GM12874 (cell line): ENCODE data around the gene PSME4.

Experiments used
- CTCF ChIP-seq: IDR thresholded peaks from 2 replicates; pipeline ENCODE4 v1.5.1; 2011; ENCODE audit warnings: low read depth, mild to moderate bottlenecking, control low read depth, low read length, moderate library complexity; ENCODE audit not compliant: insufficient read depth

Gene PSME4

DNA sequence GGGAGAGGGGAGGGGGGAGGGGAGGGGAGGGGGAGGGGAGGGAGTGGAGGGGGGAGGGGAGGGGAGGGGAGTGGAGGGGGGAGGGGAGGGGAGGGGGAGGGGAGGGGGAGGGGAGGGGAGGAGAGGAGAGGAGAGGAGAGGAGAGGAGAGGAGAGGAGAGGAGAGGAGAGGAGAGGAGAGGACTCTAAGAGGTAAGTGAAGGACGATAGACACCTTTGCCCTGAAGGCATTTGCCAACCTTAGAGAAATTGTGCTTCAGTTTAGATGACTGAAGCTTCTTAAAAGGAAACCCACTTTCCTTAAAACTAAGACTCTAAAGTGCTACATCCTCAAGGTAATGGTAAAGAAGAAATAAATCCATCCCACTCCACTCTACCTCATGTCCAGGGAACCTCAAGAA, 130.2 kb downstream of the PSME4 start:
- no peak for TF ChIP-seq CTCF

GRCh38 chr2:53829273-53829979, 141.4 kb downstream of the PSME4 start:
- no peak for TF ChIP-seq CTCF

DNA sequence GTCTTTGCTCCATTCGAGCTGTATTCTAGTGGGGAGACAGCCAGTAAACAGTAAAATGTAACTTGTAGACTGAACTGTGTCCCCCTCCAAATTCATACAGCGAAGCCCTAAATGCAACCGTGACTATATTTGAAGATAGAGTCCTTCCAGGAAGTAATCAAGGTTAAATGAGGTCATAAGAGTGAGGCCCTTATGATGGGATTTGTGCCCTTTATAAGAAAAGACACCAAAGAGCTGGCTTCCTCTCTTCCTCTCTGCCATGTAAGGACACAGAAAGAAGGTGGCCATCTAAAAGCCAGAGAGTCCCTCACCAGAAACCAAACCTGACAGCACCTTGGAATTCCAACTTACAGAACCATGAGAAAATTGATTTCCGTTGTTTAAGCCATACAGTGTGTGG, 142.5 kb downstream of the PSME4 start:
- no peak for TF ChIP-seq CTCF

DNA sequence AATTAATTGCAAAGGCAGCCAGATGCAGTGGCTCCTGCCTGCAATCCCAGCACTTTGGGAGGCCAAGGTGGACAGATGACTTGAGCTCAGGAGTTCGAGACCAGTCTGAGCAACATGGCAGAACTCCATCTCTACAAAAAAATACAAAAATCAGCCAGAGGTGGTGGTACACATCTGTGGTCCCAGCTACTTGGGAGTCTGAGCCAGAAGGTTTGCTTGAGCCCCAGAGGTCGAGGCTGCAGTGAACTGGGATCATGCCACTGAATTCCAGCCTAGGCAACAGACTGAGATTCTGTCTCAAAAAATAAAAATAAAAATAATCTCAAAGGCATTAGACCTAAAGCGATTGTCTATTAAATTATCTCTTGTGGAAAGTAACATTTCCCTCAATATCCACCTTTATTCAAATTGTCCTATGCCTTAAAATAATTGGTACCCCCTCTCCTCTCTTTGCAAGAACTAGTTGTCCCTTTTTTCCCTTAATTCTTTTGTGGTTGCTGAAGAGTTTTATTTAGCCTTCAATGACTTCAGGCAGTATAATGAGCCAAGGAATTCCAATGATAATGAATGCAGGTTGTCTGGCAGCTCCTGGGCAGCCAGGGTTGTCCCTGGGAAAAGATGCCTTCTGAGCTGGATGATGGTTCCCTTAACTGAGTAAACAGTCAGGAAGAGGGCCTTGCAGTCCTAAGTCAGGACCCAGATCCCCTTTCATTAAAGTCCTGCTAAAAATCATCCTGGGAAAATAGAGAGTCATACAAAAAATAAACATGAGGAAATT, 143.2 kb downstream of the PSME4 start:
- no peak for TF ChIP-seq CTCF

- TF ChIP-seq CTCF, result no peak
Observed at GRCh38 chr2:53826587-53827397, 144.0 kb downstream of the PSME4 start.

DNA sequence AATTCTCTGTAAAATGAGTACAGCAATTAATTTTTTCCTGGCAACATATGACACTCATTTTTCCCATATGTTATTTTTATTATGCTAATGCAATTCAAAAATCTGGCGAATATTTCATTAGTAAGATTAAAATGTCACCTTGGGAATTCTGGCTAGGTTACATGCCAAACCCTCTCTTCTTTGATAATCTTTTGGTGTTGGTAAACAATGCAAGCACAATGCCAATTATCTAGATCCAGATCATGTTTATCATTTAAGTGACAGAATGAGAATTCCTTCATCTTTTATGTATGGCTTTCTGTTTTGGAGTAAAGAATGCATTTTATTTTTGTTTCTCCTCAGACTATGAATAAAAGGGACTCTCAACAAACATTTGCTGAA, 144.8 kb downstream of the PSME4 start:
- TF ChIP-seq CTCF, result no peak

- 0 out of 2 replicates have a peak, but pooled peaks have one; percentile 6 for TF ChIP-seq CTCF
Observed at GRCh38 chr2:53823639-53824038, 147.2 kb downstream of the PSME4 start.
